Hepatocyte (in vitro differentiated cells): Measurements from ENCODE around the gene LYSMD4. TPM values are rescaled to one million over a fixed set of nuclear protein-coding genes. Genes with fewer than 3 reads are reported as not detected.

ENCODE experiments used
- DNase-seq: peaks from one replicate; pipeline ENCODE4 v3.0.0-alpha.2; 2016; ENCODE audit warnings: low spot score
- H2AFZ ChIP-seq: fragments of 200-600 bp; sonication (generic); 2 replicates; pipeline ENCODE4 v1.6.0; 2016; ENCODE audit warnings: antibody characterized with exemption, mild to moderate bottlenecking
- H3K27ac ChIP-seq: fragments of 200-600 bp; sonication (generic); 2 replicates; pipeline ENCODE4 v1.5.1; 2016; ENCODE audit warnings: mild to moderate bottlenecking
- H3K27me3 ChIP-seq: fragments of 200-600 bp; sonication (generic); 2 replicates; pipeline ENCODE4 v1.6.1; 2016
- H3K36me3 ChIP-seq: fragments of 200-600 bp; sonication (generic); replicated peaks from 2 replicates; pipeline ENCODE4 v1.5.1; 2016; ENCODE audit warnings: low read depth; ENCODE audit not compliant: insufficient read depth
- H3K4me1 ChIP-seq: fragments of 200-600 bp; sonication (generic); 2 replicates; pipeline ENCODE4 v1.5.1; 2016; ENCODE audit warnings: mild to moderate bottlenecking, moderate library complexity; ENCODE audit not compliant: insufficient read depth
- H3K4me2 ChIP-seq: fragments of 200-600 bp; sonication (generic); 2 replicates; pipeline ENCODE4 v1.6.0; 2016
- H3K4me3 ChIP-seq: fragments of 200-600 bp; sonication (generic); 2 replicates; pipeline ENCODE4 v1.5.1; 2016; ENCODE audit warnings: mild to moderate bottlenecking
- H3K79me2 ChIP-seq: fragments of 200-600 bp; sonication (generic); 2 replicates; pipeline ENCODE4 v1.6.0; 2017; ENCODE audit warnings: mild to moderate bottlenecking
- H3K9me2 ChIP-seq: fragments of 200-600 bp; sonication (generic); replicated peaks from 2 replicates; pipeline ENCODE4 v1.6.0; 2017; ENCODE audit warnings: mild to moderate bottlenecking; ENCODE audit not compliant: insufficient read depth
- H3K9me3 ChIP-seq: fragments of 200-600 bp; sonication (generic); 2 replicates; pipeline ENCODE4 v1.5.1; 2016; ENCODE audit warnings: low read depth, mild to moderate bottlenecking
- H4K20me1 ChIP-seq: fragments of 200-600 bp; sonication (generic); 2 replicates; pipeline ENCODE4 v1.6.0; 2016; ENCODE audit warnings: mild to moderate bottlenecking; ENCODE audit not compliant: insufficient read depth, poor library complexity, severe bottlenecking
- CTCF ChIP-seq: fragments of 200-600 bp; sonication (generic); IDR thresholded peaks from 2 replicates; pipeline ENCODE4 v1.5.1; 2016; ENCODE audit warnings: antibody characterized with exemption, mild to moderate bottlenecking; ENCODE audit not compliant: poor library complexity
- EZH2 ChIP-seq: fragments of 200-600 bp; sonication (generic); IDR thresholded peaks from 2 replicates; pipeline ENCODE4 v1.6.1; 2016; ENCODE audit warnings: antibody characterized with exemption, mild to moderate bottlenecking, borderline replicate concordance
- EZH2phosphoT487 ChIP-seq: fragments of 200-600 bp; sonication (generic); IDR thresholded peaks from one replicate; pipeline ENCODE4 v1.6.1; 2018; ENCODE audit warnings: antibody characterized with exemption, mild to moderate bottlenecking, low read depth, moderate library complexity; ENCODE audit not compliant: unreplicated experiment, severe bottlenecking
- WGBS: methylation state at CpG from one replicate; pipeline ENCODE4 v1.1.6; 2016; ENCODE audit warnings: low lambda C conversion rate; ENCODE audit errors: missing lambda C conversion rate; 5-methylcytosine and 5-hydroxymethylcytosine counted together
- polyA plus RNA-seq: library from polyadenylated mRNA; unstranded; fragments of >200 nt; fragmentation: Nextera tagmentation; extraction: Ambion mirVana; gene quantifications from 2 replicates; pipeline ENCODE4 v1.2.1, GENCODE V29; 2016
- total RNA-seq: library from RNA; depleted of rRNA; stranded (reverse); fragments of >200 nt; gene quantifications from 2 replicates; pipeline ENCODE4 v1.2.3, GENCODE V29; 2014

The LYSMD4 gene
- total and polyA plus RNA-seq, 2 experiments from 2014 or later = 12.8 to 15.4 TPM

GRCh38 chr15:99738021-99738847 is 5.0 kb upstream of the LYSMD4 start:
- Histone ChIP-seq H3K4me1 (no peaks in the 10 kb centered on the region), H3K9me2 (no peaks in the 10 kb centered on the region), H2AFZ (no peak overlapping the region), H3K36me3 (no peaks in the 10 kb centered on the region), H4K20me1 (no peaks in the 10 kb centered on the region), H3K27me3 (no peaks in the 10 kb centered on the region), H3K27ac (no peak overlapping the region), H3K9me3 (no peaks in the 10 kb centered on the region), H3K4me2 (no peak overlapping the region), H3K79me2 (no peaks in the 10 kb centered on the region), H3K4me3 (no peak overlapping the region)
- no peak for DNase-seq
- 86% methylated on average over 7 of the region's 7 CpGs for WGBS
- no peak for TF ChIP-seq EZH2phosphoT487
- no peak for TF ChIP-seq CTCF
- TF ChIP-seq EZH2 = no peak

DNA sequence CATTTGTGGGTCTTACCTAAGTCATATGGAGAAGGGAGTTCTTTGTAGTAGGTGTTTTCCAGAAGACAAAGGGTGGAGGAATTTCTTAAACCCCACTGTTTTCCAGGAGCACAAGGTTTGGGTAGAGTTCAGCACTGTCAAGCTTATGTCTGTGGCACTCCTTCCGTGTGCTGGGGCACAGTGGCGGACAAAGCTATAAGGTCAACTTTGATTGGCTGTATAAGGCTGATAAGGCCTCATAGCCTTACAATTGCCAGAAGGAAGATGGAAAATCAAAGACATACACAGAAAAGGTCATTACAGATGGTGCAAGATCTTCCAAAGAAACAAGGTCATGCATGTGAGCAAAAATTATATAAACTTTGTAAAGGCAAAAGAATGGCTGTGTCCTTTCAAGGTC is 3.5 kb upstream of the LYSMD4 start:
- peaks cover 5% of the 10 kb centered on the region for H3K4me1 ChIP-seq
- no peaks in the 10 kb centered on the region for H3K36me3 ChIP-seq
- H3K9me2 ChIP-seq = no peaks in the 10 kb centered on the region
- no peak overlapping the region for H3K27ac ChIP-seq
- H3K4me2 ChIP-seq = no peak overlapping the region
- no peak for TF ChIP-seq CTCF
- H4K20me1 ChIP-seq = no peaks in the 10 kb centered on the region
- no peaks in the 10 kb centered on the region for H3K27me3 ChIP-seq
- 88% methylated on average over 2 of the region's 2 CpGs for WGBS
- DNase-seq = no peak
- H3K9me3 ChIP-seq = no peaks in the 10 kb centered on the region
- no peak overlapping the region for H3K4me3 ChIP-seq
- peaks cover 5% of the 10 kb centered on the region for H3K79me2 ChIP-seq
- no peak overlapping the region for H2AFZ ChIP-seq

DNA sequence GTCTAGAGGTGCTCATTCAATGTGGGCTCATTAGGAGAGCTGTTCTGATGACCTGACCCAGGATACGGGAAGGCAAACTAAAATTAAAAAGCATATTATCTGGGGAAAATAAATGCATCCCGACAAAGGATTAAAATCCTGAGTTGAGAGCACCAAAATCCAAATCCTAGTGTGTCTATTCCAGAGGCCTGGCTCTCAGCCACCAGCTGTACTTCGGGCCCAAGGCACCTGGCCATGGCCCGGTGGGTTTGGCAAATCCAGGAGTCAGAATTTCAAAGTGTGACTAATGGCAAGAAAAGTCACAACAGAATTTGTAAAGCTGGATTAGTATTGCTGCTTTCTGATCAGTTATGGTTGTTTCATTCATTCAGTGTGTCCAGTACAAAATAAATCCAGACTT is 2.6 kb upstream of the LYSMD4 start:
- TF ChIP-seq EZH2phosphoT487 (no peak), CTCF (no peak), EZH2 (no peak)
- DNase-seq = no peak
- no peak overlapping the region for H3K4me2 ChIP-seq
- peaks cover 13% of the 10 kb centered on the region for H3K4me1 ChIP-seq
- no peak overlapping the region for H2AFZ ChIP-seq
- no peak overlapping the region for H3K27ac ChIP-seq
- H3K36me3 ChIP-seq = no peaks in the 10 kb centered on the region
- no peaks in the 10 kb centered on the region for H4K20me1 ChIP-seq
- no peaks in the 10 kb centered on the region for H3K9me2 ChIP-seq
- H3K79me2 ChIP-seq = peaks cover 11% of the 10 kb centered on the region
- H3K27me3 ChIP-seq = no peaks in the 10 kb centered on the region
- no peak overlapping the region for H3K4me3 ChIP-seq
- 94% methylated on average over 4 of the region's 4 CpGs for WGBS
- no peaks in the 10 kb centered on the region for H3K9me3 ChIP-seq
